Smooth muscle cell (in vitro differentiated cells): ENCODE measurements around the gene IL1R1. TPM values are rescaled to one million over a fixed set of nuclear protein-coding genes. Genes with fewer than 3 reads are reported as not detected.
A peak's percentile ranks its signal among the peaks of the same experiment; 100 is the strongest.

Experiments used
- DNase-seq: peaks from one replicate; lab custom pipeline; 2025; ENCODE audit not compliant: unreplicated experiment; lab: John Stamatoyannopoulos, UW
- H2AFZ ChIP-seq: fragments of 200-600 bp; sonication (generic); 2 replicates; pipeline ENCODE4 v1.6.0; 2016; ENCODE audit warnings: antibody characterized with exemption, low read depth, mild to moderate bottlenecking
- H3F3A ChIP-seq: fragments of 200-600 bp; sonication (generic); 2 replicates; pipeline ENCODE4 v1.6.0; 2017; ENCODE audit warnings: antibody characterized with exemption, low read depth
- H3K27ac ChIP-seq: fragments of 200-600 bp; sonication (generic); 2 replicates; pipeline ENCODE4 v1.5.1; 2016; ENCODE audit warnings: low read depth, mild to moderate bottlenecking
- H3K27me3 ChIP-seq: fragments of 200-600 bp; sonication (generic); 2 replicates; pipeline ENCODE4 v1.6.1; 2016; ENCODE audit warnings: low read depth, mild to moderate bottlenecking
- H3K36me3 ChIP-seq: fragments of 200-600 bp; sonication (generic); 2 replicates; pipeline ENCODE4 v1.5.1; 2016; ENCODE audit warnings: low read depth
- H3K4me1 ChIP-seq: fragments of 200-600 bp; sonication (generic); 2 replicates; pipeline ENCODE4 v1.5.1; 2016; ENCODE audit warnings: low read depth
- H3K4me2 ChIP-seq: fragments of 200-600 bp; sonication (generic); 2 replicates; pipeline ENCODE4 v1.6.0; 2016; ENCODE audit warnings: mild to moderate bottlenecking
- H3K4me3 ChIP-seq: fragments of 200-600 bp; sonication (generic); 2 replicates; pipeline ENCODE4 v1.5.1; 2016; ENCODE audit warnings: mild to moderate bottlenecking
- H3K79me2 ChIP-seq: fragments of 200-600 bp; sonication (generic); 2 replicates; pipeline ENCODE4 v1.6.0; 2016; ENCODE audit warnings: low read depth, mild to moderate bottlenecking
- H3K9ac ChIP-seq: fragments of 200-600 bp; sonication (generic); 2 replicates; pipeline ENCODE4 v1.6.0; 2016; ENCODE audit warnings: low read depth
- H3K9me3 ChIP-seq: fragments of 200-600 bp; sonication (generic); replicated peaks from 2 replicates; pipeline ENCODE4 v1.5.1; 2016; ENCODE audit warnings: low read depth
- H4K20me1 ChIP-seq: fragments of 200-600 bp; sonication (generic); 2 replicates; pipeline ENCODE4 v1.6.0; 2016; ENCODE audit warnings: low read depth
- WGBS: methylation state at CpG from one replicate; pipeline ENCODE4 v1.1.7; 2016; ENCODE audit warnings: low lambda C conversion rate; 5-methylcytosine and 5-hydroxymethylcytosine counted together
- polyA plus RNA-seq: library from polyadenylated mRNA; unstranded; fragments of >200 nt; fragmentation: Nextera tagmentation; extraction: Ambion mirVana; gene quantifications from 2 replicates; pipeline ENCODE4 v1.2.1, GENCODE V29; 2016
- total RNA-seq: library from RNA; depleted of rRNA; stranded (reverse); fragments of >200 nt; gene quantifications from 2 replicates; pipeline ENCODE4 v1.2.3, GENCODE V29; 2014
- TF ChIP-seq, protein P1 (sequence below): fragments of 200-600 bp; sonication (generic); IDR thresholded peaks from 2 replicates; pipeline ENCODE4 v1.5.1; 2017; ENCODE audit warnings: borderline replicate concordance, mild to moderate bottlenecking, antibody characterized with exemption; ENCODE audit not compliant: insufficient read depth, poor library complexity, severe bottlenecking

IL1R1 gene
- total and polyA plus RNA-seq, 2 experiments from 2014 or later, result 26.8 to 32.4 TPM

DNA sequence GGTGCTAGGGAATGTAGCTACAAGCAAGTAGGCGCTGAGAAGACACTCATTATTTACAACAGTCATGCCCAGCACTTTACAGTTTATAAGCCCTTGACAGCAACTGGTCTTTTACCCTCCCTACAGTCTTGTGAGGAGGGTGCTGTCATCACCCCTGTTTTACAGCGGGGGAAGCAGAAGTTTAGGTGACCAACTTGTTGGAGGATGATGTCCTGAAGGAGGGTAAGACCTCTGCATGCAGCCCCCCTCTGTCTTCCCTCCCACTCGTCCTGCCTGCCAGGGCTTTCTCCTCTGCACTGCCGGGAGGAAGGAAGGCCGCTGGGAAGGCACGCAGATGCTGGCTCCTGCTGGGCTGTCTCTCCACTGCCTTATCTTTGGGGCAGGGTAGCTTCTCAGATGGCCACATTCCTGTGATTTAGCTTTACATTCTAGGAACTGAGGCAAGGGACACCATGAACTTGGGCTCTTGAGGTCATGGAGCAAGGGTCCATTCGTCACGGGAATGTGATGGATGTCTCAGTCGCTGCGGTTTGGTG is 972 bp downstream of the IL1R1 start:
- peak overlapping the region; percentile 66 for H3K4me3 ChIP-seq
- H3K9me3 ChIP-seq, result peaks cover 5% of the 10 kb centered on the region
- TF ChIP-seq, protein P1, sequence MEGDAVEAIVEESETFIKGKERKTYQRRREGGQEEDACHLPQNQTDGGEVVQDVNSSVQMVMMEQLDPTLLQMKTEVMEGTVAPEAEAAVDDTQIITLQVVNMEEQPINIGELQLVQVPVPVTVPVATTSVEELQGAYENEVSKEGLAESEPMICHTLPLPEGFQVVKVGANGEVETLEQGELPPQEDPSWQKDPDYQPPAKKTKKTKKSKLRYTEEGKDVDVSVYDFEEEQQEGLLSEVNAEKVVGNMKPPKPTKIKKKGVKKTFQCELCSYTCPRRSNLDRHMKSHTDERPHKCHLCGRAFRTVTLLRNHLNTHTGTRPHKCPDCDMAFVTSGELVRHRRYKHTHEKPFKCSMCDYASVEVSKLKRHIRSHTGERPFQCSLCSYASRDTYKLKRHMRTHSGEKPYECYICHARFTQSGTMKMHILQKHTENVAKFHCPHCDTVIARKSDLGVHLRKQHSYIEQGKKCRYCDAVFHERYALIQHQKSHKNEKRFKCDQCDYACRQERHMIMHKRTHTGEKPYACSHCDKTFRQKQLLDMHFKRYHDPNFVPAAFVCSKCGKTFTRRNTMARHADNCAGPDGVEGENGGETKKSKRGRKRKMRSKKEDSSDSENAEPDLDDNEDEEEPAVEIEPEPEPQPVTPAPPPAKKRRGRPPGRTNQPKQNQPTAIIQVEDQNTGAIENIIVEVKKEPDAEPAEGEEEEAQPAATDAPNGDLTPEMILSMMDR, result no peak
- peaks cover 58% of the 10 kb centered on the region for H3K79me2 ChIP-seq
- 59% methylated on average over 10 of the region's 10 CpGs for WGBS
- no peaks in the 10 kb centered on the region for H3K36me3 ChIP-seq
- peak overlapping the region; percentile 92 for H3K4me2 ChIP-seq
- DNase-seq, result no peak
- H3K27me3 ChIP-seq, result no peaks in the 10 kb centered on the region
- H3K4me1 ChIP-seq, result peaks cover 8% of the 10 kb centered on the region
- H3K27ac ChIP-seq, result peak overlapping the region; percentile 68
- H3K9ac ChIP-seq, result peak overlapping the region; percentile 83
- H3F3A ChIP-seq, result peaks cover 17% of the 10 kb centered on the region
- no peaks in the 10 kb centered on the region for H4K20me1 ChIP-seq
- H2AFZ ChIP-seq, result peak overlapping the region; percentile 84

- WGBS, result 81% methylated on average over 4 of the region's 4 CpGs
These were observed 1.6 kb downstream of the IL1R1 start for GRCh38 chr2:102144128-102144527.

DNA sequence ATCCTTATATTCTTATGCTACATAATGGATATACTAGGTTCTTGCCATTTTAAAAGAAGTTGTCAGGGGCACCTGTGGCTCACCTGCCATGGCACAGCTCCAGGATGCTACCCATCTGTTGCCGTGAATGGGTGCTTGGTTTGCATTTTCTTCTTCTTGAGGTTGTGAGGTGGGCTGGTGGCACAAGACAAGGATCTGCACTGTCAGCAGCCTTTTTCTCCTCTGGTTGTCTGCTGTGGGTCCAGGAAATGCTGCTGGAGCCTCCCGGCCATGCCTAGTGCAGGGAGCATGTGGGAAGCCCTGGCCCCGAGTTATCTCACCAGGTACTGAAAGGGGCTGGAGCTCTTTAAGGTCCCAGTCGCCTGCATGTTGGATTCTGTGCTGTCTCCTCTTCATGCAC is 2.6 kb downstream of the IL1R1 start:
- H3K4me3 ChIP-seq, result no peak overlapping the region
- H3K36me3 ChIP-seq, result no peaks in the 10 kb centered on the region
- H3K4me1 ChIP-seq, result peaks cover 8% of the 10 kb centered on the region
- no peak overlapping the region for H2AFZ ChIP-seq
- no peak overlapping the region for H3K9ac ChIP-seq
- no peaks in the 10 kb centered on the region for H3K27me3 ChIP-seq
- WGBS, result 96% methylated on average over 4 of the region's 4 CpGs
- peaks cover 6% of the 10 kb centered on the region for H4K20me1 ChIP-seq
- peaks cover 12% of the 10 kb centered on the region for H3F3A ChIP-seq
- H3K27ac ChIP-seq, result no peak overlapping the region
- TF ChIP-seq, protein P1, result no peak
- H3K79me2 ChIP-seq, result peaks cover 74% of the 10 kb centered on the region
- DNase-seq, result no peak
- peak overlapping the region; percentile 92 for H3K4me2 ChIP-seq
- peaks cover 5% of the 10 kb centered on the region for H3K9me3 ChIP-seq

More at GRCh38 chr2:102144128-102144527, 1.6 kb downstream of the IL1R1 start:
- TF ChIP-seq, protein P1, result no peak
- Histone ChIP-seq H3F3A (peaks cover 17% of the 10 kb centered on the region), H3K79me2 (peaks cover 64% of the 10 kb centered on the region), H2AFZ (no peak overlapping the region), H3K4me1 (peaks cover 8% of the 10 kb centered on the region), H3K27ac (no peak overlapping the region), H3K4me3 (peak overlapping the region; percentile 66), H3K36me3 (no peaks in the 10 kb centered on the region), H3K9me3 (peaks cover 5% of the 10 kb centered on the region), H3K27me3 (no peaks in the 10 kb centered on the region), H3K9ac (no peak overlapping the region), H3K4me2 (peak overlapping the region; percentile 92), H4K20me1 (no peaks in the 10 kb centered on the region)
- no peak for DNase-seq

DNA sequence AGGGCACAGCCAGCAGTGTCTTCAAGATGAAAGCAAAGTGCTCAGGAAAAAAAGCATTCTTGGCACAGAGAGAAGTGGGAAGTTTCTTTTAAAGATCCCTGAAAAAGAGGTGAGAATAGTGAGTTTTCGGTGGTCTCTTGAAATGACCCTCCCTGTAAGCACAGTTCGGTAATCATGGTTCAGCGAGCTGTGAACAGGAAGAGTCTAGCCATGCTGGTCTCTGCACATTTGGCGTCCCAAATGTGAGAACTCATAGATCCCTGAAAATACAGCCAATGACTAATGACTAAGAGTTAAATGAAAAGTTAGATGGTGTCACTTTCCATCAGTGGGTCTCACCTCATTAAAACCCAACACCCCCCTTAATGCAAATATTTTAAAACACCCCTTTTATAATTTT is 3.4 kb downstream of the IL1R1 start:
- Histone ChIP-seq H3K9me3 (peaks cover 5% of the 10 kb centered on the region), H3K27ac (no peak overlapping the region), H3K4me2 (no peak overlapping the region), H3K36me3 (no peaks in the 10 kb centered on the region), H3K4me3 (no peak overlapping the region), H3K4me1 (peaks cover 8% of the 10 kb centered on the region), H4K20me1 (peaks cover 10% of the 10 kb centered on the region), H3K9ac (no peak overlapping the region), H3K27me3 (no peaks in the 10 kb centered on the region), H3F3A (peaks cover 4% of the 10 kb centered on the region), H3K79me2 (peaks cover 82% of the 10 kb centered on the region), H2AFZ (no peak overlapping the region)
- DNase-seq, result no peak
- 97% methylated on average over 4 of the region's 4 CpGs for WGBS
- TF ChIP-seq, protein P1, result no peak
